NCI-H146 treated with DMSO at 0.1 percent for 48 hours (cell line): Measurements from ENCODE around the gene B4GALNT4.
"Not testable (repeated sequence)": the region's sequence is repeated elsewhere in the genome, so short reads cannot be mapped to it uniquely, and the experiment has no call there.

Source experiments
- DNase-seq: peaks from one replicate; lab custom pipeline; 2025; ENCODE audit not compliant: unreplicated experiment; lab: John Stamatoyannopoulos, UW

B4GALNT4 gene

DNA sequence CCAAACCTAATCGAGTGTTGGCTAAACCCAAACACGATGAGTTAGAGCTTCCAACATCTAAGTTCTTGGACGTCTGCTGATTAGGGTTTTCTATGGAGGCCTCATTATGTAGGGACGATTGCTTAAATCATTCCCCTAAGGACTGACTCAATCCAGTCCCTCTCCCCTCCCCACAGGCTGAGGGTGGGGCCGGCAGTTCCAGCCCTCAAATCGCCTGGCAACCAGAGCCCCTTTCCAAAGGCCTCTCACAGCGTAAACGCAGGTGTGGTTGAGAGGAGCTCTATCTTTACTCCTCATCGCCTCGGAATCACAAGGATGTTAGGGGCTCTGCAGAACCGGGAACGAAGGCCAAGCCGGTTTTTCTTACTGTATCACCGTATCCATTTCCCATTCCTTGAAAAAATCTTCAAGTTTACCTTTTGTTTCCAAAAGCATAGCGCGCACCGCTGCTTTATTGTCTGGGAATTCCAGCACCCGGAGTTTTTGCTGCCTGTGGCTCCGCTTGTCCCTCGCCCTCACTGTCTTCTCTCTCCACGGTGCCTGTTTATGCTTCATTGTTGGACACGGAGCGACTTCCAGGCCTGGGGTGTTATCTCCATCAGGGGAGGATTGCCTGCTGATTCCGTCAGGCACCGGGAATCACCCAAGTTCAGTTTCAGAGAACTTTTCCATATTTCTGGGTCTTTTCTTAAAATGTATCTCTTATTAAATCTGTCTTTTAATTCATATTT is 34.9 kb upstream of the B4GALNT4 start:
- peak; percentile 61 for DNase-seq

DNA sequence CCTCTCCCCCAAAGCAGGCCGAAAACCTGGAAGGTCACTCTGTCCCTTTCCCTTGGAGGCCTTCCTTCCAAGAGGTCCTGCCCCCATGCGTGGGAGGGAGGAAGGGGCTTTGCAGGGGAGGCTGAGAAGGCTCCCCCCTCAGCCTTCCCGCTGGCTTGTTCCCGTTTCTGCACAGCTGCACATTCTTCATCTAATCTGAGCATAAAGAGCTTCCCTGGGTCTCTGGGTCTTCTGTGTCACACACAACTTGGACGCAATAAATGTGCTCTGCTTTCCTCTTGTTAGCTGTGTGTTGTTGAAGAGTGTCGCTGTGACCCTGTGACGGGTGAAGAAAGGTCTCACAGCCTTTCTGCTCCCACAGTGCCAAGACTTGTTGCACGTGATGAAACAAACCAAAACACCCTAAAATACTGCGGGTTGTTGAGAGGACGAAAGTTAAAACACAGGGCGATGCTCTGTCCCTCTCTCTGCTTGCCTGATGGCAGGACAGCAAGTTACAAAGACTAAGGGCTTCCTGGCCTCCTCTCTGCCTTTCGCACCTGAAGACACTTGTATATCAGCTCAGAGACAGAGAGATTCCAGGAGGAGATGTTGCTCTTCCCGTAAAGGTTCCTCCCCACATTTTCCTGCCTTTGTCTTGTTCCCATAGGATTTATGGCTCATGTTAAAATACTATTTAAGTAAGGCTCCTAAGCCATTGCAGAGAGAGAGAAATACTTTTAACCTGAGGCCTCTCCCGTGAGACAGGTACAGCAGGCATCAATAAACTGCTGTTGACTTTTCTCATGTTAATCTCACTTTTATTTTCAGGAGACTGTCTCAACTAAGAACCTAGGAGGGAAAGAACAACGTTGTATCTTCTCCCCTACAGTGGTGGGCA is 33.3 kb upstream of the B4GALNT4 start:
- no peak for DNase-seq

DNA sequence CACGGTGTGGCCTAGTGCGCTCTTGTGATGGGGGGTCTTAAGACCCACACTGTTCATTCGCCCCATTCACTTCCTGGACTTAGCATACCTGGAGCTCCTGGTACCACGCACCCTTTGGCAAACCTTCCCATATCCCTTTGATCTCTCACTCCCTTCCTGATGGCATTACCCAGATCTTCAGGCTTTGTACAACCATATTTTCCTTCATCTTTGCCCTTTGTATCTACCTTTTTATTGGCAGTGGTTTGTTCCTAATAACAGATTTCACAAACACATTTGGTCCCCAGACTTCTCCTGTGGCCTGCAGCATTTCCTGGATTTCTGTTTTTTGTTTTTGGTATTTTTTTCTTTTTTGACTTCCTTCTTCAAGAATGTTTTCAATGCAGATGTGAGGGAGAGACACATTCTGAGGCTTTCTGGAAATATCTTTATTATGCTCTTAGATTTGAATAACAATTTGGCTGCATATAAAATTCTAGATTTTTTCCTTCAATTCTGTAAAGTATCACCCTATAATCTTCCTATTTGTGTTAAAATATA is 32.6 kb upstream of the B4GALNT4 start:
- DNase-seq, result no peak

- DNase-seq, result no peak
Measured at GRCh38 chr11:337711-338110, 31.6 kb upstream of the B4GALNT4 start.

DNA sequence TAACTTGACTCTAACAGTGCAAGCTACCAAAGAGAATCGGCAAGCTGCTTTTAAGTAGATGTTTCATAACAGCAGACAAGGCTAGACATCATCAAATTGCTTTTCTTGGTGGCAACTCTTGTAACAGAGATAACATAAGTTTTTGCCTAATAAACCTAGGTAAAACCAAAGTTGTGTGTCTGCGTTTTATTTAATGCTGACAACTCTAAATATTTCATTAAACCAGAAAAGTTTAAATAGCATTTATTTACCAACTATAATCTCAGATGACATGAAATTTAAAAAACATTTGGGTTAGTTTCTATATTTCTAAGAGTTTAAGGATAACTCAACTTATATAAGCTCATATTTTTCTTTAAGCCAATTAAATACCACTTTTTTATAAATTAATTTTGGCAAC is 29.3 kb upstream of the B4GALNT4 start:
- no peak for DNase-seq

- no peak for DNase-seq
Measured at GRCh38 chr11:340539-341512, 28.5 kb upstream of the B4GALNT4 start.

DNA sequence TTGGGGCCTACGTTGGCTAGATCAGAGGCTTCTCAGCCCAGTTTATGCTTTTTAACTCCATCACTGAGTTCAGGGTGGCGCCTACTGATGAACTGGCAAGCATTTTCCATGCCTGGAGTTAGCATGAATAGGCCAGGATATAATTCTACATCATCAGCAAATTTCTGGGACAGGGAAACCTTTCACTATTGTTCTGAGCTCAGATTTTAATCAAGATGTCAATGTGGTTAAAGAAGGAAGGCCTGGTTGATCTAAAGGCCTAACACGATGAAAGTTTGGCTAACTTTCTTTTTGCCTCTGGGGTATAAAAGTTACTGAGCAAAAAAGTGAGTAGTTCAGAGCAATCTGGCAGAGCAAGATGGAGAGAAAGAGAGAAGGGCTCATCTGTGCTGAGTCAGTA is 27.0 kb upstream of the B4GALNT4 start:
- no peak for DNase-seq

DNA sequence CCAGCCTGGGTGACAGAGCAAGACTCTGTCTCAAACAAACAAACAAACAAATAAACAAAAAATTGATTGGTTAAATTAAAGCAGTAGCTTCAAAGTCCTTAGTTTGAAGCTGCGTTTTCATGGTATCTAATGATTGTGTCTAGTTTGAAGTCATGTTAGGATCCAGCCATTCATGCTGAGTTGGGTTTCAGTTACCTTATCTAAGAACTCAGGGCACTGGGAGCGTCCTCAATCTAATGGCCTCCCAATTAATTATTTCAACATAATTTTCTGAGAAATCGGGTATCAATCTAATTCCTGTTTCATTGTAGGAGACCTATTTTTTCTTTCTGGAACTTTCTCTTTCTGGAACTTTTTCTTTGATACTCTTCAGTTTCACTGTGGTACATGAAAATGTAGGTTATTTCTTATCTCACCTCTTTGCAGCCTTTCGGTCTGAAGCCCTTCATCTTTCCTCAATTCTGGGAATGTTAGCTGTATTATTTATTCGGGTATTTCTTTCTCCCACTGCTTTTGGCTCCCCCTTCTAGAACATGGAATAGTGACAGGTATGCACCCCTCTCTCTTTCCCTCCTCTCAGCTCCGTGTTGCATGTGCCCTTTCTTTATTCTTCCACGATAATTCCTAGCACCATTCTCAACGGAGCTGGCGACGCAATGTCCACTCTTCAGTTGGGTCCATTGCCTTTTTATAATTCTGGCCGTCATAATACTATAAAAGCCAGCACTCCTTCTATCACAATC is 24.3 kb upstream of the B4GALNT4 start:
- no peak for DNase-seq

GRCh38 chr11:346529-346928 is 22.8 kb upstream of the B4GALNT4 start:
- no peak for DNase-seq

DNA sequence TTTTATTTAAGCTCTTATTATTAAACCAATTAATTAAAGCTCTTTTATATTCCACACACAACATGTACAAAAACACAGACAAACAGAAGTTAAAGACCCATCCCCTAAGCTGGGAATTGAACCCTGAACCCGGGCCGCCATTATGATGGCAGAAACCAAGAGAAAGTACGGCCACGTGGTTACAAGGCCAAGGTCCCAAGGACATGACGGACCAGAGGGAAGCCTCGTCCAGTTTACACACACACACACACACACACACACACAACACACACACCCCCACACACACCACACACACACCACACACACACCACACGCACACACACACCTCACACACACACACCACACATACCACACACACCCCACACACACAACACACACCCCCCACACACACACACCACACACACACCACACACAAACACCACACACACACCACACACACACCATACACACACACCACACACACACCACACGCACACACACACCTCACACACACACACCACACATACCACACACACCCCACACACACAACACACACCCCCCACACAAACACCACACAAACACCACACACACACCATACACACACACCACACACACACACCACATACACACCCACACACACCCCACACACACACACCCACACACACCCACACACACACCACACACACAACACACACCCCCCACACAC is 19.9 kb upstream of the B4GALNT4 start:
- not testable (repeated sequence) for DNase-seq

- not testable (repeated sequence) for DNase-seq
Measured at GRCh38 chr11:350033-350722, 19.1 kb upstream of the B4GALNT4 start.

DNA sequence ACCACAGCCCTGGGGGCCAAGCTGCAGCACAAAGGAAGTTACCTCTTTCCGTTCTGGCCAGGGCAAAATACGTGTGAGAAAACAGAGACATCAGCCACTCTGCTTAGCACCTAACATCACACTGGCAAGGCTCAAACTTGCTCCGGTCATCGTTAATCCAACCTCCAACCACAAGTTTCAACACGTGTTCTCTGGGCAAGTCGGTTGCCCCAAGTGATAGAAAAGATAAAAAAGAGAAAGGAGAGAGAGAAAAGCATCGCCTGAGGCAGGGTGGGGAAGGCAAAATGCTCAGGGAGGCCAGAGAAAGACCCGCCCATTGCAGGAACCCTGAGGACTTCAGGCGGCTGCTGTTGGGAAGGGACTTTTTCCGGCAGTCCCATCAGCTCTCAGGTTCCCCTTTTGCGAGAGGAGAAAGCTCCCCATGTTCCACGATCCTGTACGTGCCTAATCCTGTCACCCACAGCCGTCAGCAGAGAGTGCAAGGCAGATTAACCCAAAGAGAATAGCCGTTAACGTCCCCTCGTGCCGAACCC is 18.5 kb upstream of the B4GALNT4 start:
- DNase-seq, result no peak

DNA sequence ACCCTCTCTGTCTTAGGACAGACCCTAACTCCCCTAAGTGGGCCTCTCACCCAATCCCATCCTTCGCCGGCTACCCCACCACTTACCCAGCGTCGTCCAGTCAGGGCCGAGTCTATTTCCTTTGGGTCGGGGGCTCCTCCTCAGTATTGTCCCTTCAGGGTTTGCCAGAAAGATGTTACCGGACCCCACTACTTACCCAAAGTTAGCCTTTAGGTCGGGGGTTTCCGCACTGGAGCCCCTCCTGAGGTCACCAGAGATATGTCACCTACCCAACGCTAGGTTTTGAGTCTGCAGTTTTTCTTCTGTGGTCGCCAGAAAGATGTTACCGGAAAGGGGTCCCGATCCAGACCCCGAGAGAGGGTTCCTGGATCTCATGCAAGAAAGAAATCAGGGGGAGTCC is 17.9 kb upstream of the B4GALNT4 start:
- DNase-seq, result no peak

DNA sequence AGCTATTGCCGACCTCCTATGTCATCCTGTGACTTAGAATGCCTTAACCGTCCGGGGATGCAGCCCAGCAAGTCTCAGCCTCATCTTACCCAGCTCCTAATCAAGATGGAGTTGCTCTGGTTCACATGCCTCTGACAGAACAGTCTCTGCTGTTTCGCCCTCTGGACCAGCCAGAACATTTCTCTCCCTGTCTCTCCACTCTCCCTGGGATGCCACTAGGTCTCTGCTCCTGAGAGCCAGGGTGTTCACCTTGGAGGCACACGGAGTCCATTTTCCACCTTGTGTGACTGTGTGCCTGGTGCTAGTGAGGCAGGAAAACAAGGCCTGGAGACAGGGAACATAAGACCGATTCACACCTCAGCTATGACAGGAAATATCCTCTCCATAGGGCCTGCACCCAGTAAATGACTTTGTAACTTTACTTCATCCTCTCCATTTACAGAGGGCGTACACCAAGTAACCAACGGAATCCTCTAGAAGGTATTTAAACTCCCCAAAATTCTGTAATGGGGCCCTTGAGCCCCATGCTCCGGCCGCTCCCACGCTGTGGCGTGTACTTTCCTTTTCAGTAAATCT is 16.8 kb upstream of the B4GALNT4 start:
- DNase-seq, result no peak

- no peak for DNase-seq
Measured at GRCh38 chr11:353179-353873, 16.0 kb upstream of the B4GALNT4 start.

- DNase-seq, result peak; percentile 17
Measured at GRCh38 chr11:355581-356458, 13.5 kb upstream of the B4GALNT4 start.

GRCh38 chr11:356610-357009 is 12.7 kb upstream of the B4GALNT4 start:
- no peak for DNase-seq
